ENCODE measurements around the gene OR6A2.

OR6A2 gene

DNA sequence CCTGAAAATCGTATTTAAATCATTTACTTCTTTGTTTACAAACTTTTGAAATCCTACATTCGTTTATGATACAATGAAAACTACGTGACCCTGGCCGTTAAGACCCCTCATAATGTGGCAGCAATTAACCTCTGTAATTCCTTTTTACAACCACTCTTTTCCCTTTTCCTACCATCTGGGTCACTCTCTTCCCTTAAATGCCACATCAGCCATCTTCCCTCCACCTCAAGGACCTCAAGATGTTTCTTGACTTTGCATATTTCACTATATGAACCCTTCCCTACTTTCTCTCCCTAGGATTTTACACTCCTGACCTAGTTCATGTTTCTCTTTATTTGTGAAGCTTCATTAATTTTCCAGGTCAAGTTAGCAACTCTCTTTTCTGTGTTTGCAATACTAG, 54.5 kb downstream of the OR6A2 start:
- H3K36me3 ChIP-seq (ENCODE audit: insufficient read depth, low read length) = no peaks in the 10 kb centered on the region

DNA sequence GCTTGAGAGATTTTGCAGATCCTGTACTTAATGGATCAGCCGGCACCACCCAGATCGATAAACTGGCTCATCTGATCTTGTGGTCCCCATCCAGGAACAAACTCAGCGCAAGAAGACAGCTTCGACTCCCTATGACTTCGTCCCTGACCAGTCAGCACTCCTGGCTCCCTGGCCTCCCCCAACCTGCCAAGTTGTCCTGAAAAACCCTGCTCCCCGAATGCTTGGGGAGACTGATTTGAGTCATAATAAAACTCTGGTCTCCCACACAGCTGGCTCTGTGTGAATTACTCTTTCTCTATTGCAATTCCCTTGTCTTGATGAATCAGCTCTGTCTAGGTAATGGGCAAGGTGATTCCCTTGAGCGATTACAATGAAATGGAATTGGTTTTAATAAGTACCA, 57.2 kb downstream of the OR6A2 start:
- no peaks in the 10 kb centered on the region for H3K4me1 ChIP-seq (ENCODE audit: insufficient read depth, low read length)
- no peaks in the 10 kb centered on the region for H3K36me3 ChIP-seq (ENCODE audit: insufficient read depth, low read length)
- no peaks in the 10 kb centered on the region for H3K9me3 ChIP-seq (ENCODE audit: control insufficient read depth, insufficient read depth, low read length)
- no peak overlapping the region for H3K9ac ChIP-seq (ENCODE audit: low read depth, low read length)

More for the DNA sequence above, 54.5 kb downstream of the OR6A2 start:
- Histone ChIP-seq H3K4me1 (ENCODE audit: insufficient read depth, low read length) (no peaks in the 10 kb centered on the region), H3K9me3 (ENCODE audit: control insufficient read depth, insufficient read depth, low read length) (no peaks in the 10 kb centered on the region), H3K9ac (ENCODE audit: low read depth, low read length) (no peak overlapping the region)
